PC-3 (cell line): ENCODE measurements around the gene GNAZ. TPM values are rescaled to one million over a fixed set of nuclear protein-coding genes. Genes with fewer than 3 reads are reported as not detected.

Experiments used
- ATAC-seq: fragments of 200-7000 bp; cut with Tn5 transposase; 2 replicates; pipeline ENCODE4 v1.9.1; 2020; ENCODE audit warnings: mild to moderate bottlenecking, moderate library complexity
- BruUV-seq: library from RNA; stranded (reverse); fragments of 400-500 nt; replicated peaks from 2 replicates; lab custom pipeline; 2021; lab: Mats Ljungman, UMichigan
- CTCF ChIA-PET: fragments of 300-600 bp; sonication (Branson Sonifier 250); formaldehyde crosslinking; loops from one replicate; lab custom pipeline; 2022; ENCODE audit warnings: antibody characterized with exemption; lab: Charles Lee
- POLR2A ChIA-PET: fragments of 300-600 bp; sonication (Branson Sonifier 250); formaldehyde crosslinking; loops from one replicate; lab custom pipeline; 2022; ENCODE audit warnings: antibody characterized with exemption; ENCODE audit not compliant: unreplicated experiment; lab: Charles Lee
- DNase-seq: peaks from one replicate; pipeline ENCODE4 v3.0.0-alpha.2; 2015
- H2AFZ ChIP-seq: fragments of 300-600 bp; sonication (generic); 2 replicates; pipeline ENCODE4 v1.6.0; 2016; ENCODE audit warnings: antibody characterized with exemption, low read length
- H3F3A ChIP-seq: fragments of 300-600 bp; sonication (generic); one replicate; pipeline ENCODE4 v1.6.0; 2017; ENCODE audit warnings: antibody characterized with exemption, low read length, control low read depth, mild to moderate bottlenecking; ENCODE audit not compliant: unreplicated experiment
- H3K27ac ChIP-seq: fragments of 300-600 bp; sonication (generic); 2 replicates; pipeline ENCODE4 v1.5.1; 2016; ENCODE audit warnings: mild to moderate bottlenecking, low read length
- H3K27me3 ChIP-seq: fragments of 300-600 bp; sonication (generic); 2 replicates; pipeline ENCODE4 v1.6.1; 2016; ENCODE audit warnings: low read length, mixed read lengths
- H3K36me3 ChIP-seq: fragments of 300-600 bp; sonication (generic); 2 replicates; pipeline ENCODE4 v1.6.1; 2016; ENCODE audit warnings: low read depth, mixed run types, low read length, mixed read lengths
- H3K4me1 ChIP-seq: fragments of 300-600 bp; sonication (generic); 2 replicates; pipeline ENCODE4 v1.5.1; 2016; ENCODE audit warnings: low read length; ENCODE audit not compliant: insufficient read depth
- H3K4me2 ChIP-seq: fragments of 300-600 bp; sonication (generic); 2 replicates; pipeline ENCODE4 v1.6.0; 2016; ENCODE audit warnings: low read length
- H3K4me3 ChIP-seq: fragments of 300-600 bp; sonication (generic); 2 replicates; pipeline ENCODE4 v1.5.1; 2016; ENCODE audit warnings: mild to moderate bottlenecking, low read length, mixed read lengths
- H3K79me2 ChIP-seq: fragments of 300-600 bp; sonication (generic); 2 replicates; pipeline ENCODE4 v1.6.1; 2017; ENCODE audit warnings: low read length, mixed read lengths
- H3K9ac ChIP-seq: fragments of 300-600 bp; sonication (generic); 2 replicates; pipeline ENCODE4 v1.6.0; 2016; ENCODE audit warnings: mild to moderate bottlenecking, low read length
- H3K9me2 ChIP-seq: fragments of 300-600 bp; sonication (generic); replicated peaks from 2 replicates; pipeline ENCODE4 v1.6.1; 2016; ENCODE audit warnings: mixed run types, low read length, mixed read lengths
- H3K9me3 ChIP-seq: fragments of 300-600 bp; sonication (generic); 2 replicates; pipeline ENCODE4 v1.6.1; 2016; ENCODE audit warnings: low read length, mixed read lengths
- H4K20me1 ChIP-seq: fragments of 300-600 bp; sonication (generic); 2 replicates; pipeline ENCODE4 v1.6.1; 2016; ENCODE audit warnings: low read length, mixed read lengths
- EZH2 ChIP-seq: fragments of 300-600 bp; sonication (generic); IDR thresholded peaks from one replicate; pipeline ENCODE4 v1.6.1; 2017; ENCODE audit warnings: antibody characterized with exemption, mild to moderate bottlenecking, low read length; ENCODE audit not compliant: unreplicated experiment
- EZH2phosphoT487 ChIP-seq: fragments of 300-600 bp; sonication (generic); IDR thresholded peaks from 2 replicates; pipeline ENCODE4 v1.6.1; 2018; ENCODE audit warnings: mild to moderate bottlenecking, antibody characterized with exemption, low read length, borderline replicate concordance
- intact Hi-C: fragments of 100-400 bp; cut with micrococcal nuclease; formaldehyde crosslinking; loops from 2 replicates; pipeline ENCODE4 v1.9.0; 2023
- total RNA-seq: library from RNA; depleted of rRNA; stranded (reverse); fragments of >200 nt; gene quantifications from 2 replicates; pipeline ENCODE4 v1.2.3, GENCODE V29; 2014
- TF ChIP-seq, protein P1 (sequence below): fragments of 300-600 bp; sonication (generic); conservative IDR thresholded peaks from 2 replicates; pipeline ENCODE4 v1.5.1; 2017; ENCODE audit warnings: antibody characterized with exemption, low read depth, mild to moderate bottlenecking, low read length

The GNAZ gene
- total RNA-seq, 1 experiment from 2014 or later = 14.4 TPM

DNA sequence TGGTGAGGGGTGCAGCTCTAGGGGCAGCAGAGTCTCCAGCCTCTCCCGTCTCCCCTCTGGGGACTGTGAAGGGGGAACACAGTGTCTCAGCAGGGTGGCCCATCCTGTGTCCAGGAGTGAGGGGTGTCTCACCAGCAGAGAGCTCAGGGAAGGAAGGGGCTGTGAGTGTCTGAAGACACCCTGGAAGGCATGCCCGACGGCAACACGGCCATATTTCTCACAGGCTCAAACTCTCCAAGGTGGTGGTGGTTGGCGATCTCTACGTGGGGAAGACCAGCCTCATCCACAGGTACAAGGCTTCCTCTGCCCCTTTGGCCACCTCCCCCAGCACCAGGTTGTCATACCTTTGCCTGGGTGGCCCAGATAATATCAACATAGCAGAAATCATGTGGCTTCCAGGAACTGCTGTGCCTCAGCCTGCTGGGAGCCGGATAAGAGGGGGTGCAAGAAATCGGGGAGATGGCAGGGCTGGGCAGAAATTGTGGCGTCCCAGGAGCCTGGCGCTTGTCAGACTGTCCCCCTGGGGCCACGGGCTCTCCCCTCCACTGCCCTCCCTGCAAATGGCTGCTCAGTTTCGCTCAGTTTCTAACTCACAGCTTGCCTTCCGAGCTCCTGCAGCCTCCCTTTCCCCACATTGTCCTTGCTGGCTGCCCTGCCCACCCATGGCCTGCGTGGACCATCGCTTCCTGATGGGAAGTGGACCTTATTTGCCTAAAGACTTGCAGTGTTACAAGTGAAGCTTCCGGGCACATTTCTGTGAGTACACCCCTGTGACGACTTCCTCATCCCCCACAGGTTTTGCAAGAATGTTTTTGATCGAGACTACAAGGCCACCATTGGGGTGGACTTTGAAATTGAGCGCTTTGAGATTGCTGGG, 82.2 kb downstream of the GNAZ start:
- ChIA-PET POLR2A (no interaction called here), CTCF (no interaction called here)
- no TSS peak for BruUV-seq

GRCh38 chr22:23153994-23154393, 83.7 kb downstream of the GNAZ start:
- H3K9me3 ChIP-seq = no peaks in the 10 kb centered on the region
- TF ChIP-seq EZH2phosphoT487 (no peak), EZH2 (no peak)
- TF ChIP-seq, protein P1, sequence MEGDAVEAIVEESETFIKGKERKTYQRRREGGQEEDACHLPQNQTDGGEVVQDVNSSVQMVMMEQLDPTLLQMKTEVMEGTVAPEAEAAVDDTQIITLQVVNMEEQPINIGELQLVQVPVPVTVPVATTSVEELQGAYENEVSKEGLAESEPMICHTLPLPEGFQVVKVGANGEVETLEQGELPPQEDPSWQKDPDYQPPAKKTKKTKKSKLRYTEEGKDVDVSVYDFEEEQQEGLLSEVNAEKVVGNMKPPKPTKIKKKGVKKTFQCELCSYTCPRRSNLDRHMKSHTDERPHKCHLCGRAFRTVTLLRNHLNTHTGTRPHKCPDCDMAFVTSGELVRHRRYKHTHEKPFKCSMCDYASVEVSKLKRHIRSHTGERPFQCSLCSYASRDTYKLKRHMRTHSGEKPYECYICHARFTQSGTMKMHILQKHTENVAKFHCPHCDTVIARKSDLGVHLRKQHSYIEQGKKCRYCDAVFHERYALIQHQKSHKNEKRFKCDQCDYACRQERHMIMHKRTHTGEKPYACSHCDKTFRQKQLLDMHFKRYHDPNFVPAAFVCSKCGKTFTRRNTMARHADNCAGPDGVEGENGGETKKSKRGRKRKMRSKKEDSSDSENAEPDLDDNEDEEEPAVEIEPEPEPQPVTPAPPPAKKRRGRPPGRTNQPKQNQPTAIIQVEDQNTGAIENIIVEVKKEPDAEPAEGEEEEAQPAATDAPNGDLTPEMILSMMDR = no peak
- DNase-seq (no peak), ATAC-seq (no peak)
- intact Hi-C loops = no loop called here
- H3K9ac ChIP-seq = no peak overlapping the region
- no peak overlapping the region for H3K4me3 ChIP-seq
- no peaks in the 10 kb centered on the region for H3F3A ChIP-seq
- H3K4me1 ChIP-seq = peaks cover 8% of the 10 kb centered on the region; the same call in 1 of the 2 replicates
- no peaks in the 10 kb centered on the region for H3K79me2 ChIP-seq
- H2AFZ ChIP-seq = no peak overlapping the region
- H3K27me3 ChIP-seq = no peaks in the 10 kb centered on the region
- H4K20me1 ChIP-seq = no peaks in the 10 kb centered on the region
- no peaks in the 10 kb centered on the region for H3K9me2 ChIP-seq
- ChIA-PET CTCF (no interaction called here), POLR2A (no interaction called here)
- BruUV-seq = no TSS peak
- no peak overlapping the region for H3K4me2 ChIP-seq
- no peak overlapping the region for H3K27ac ChIP-seq
- H3K36me3 ChIP-seq = no peaks in the 10 kb centered on the region

More for the DNA sequence above, 82.2 kb downstream of the GNAZ start:
- Histone ChIP-seq H3K9me3 (no peaks in the 10 kb centered on the region), H4K20me1 (no peaks in the 10 kb centered on the region), H3K27me3 (no peaks in the 10 kb centered on the region), H3K4me2 (no peak overlapping the region), H3K4me1 (peaks cover 15% of the 10 kb centered on the region), H3K9me2 (no peaks in the 10 kb centered on the region), H3K79me2 (no peaks in the 10 kb centered on the region), H3K9ac (no peak overlapping the region), H3K4me3 (no peak overlapping the region), H3F3A (no peaks in the 10 kb centered on the region), H2AFZ (no peak overlapping the region), H3K27ac (no peak overlapping the region), H3K36me3 (no peaks in the 10 kb centered on the region)
- intact Hi-C loops = no loop called here
- TF ChIP-seq, protein P1 = no peak
- TF ChIP-seq EZH2 = no peak
- TF ChIP-seq EZH2phosphoT487 = no peak
- DNase-seq = no peak
- ATAC-seq = no peak

- no peak for ATAC-seq
- H2AFZ ChIP-seq = no peak overlapping the region
- no peak for DNase-seq
- intact Hi-C loops = no loop called here
- peaks cover 8% of the 10 kb centered on the region; the same call in 1 of the 2 replicates for H3K4me1 ChIP-seq
- no peaks in the 10 kb centered on the region for H3K79me2 ChIP-seq
- CTCF ChIA-PET = no interaction called here
- no peaks in the 10 kb centered on the region for H3K9me2 ChIP-seq
- no peaks in the 10 kb centered on the region for H3F3A ChIP-seq
- no peak overlapping the region for H3K27ac ChIP-seq
- no peaks in the 10 kb centered on the region for H3K27me3 ChIP-seq
- TF ChIP-seq, protein P1 = no peak
- no peak for TF ChIP-seq EZH2phosphoT487
- TF ChIP-seq EZH2 = no peak
- H3K9me3 ChIP-seq = no peaks in the 10 kb centered on the region
- no peak overlapping the region for H3K9ac ChIP-seq
- H4K20me1 ChIP-seq = no peaks in the 10 kb centered on the region
- no peaks in the 10 kb centered on the region for H3K36me3 ChIP-seq
- H3K4me3 ChIP-seq = no peak overlapping the region
- H3K4me2 ChIP-seq = no peak overlapping the region
- POLR2A ChIA-PET = no interaction called here
- BruUV-seq = no TSS peak
Observed at GRCh38 chr22:23154461-23154860, 84.1 kb downstream of the GNAZ start.
